GM18867 (cell line): ENCODE results near the gene UBASH3A.
"Not testable (repeated sequence)": the region's sequence is repeated elsewhere in the genome, so short reads cannot be mapped to it uniquely, and the experiment has no call there.

Experiments used
- ATAC-seq: cut with Tn5 transposase; IDR thresholded peaks from one replicate; pipeline ENCODE4 v1.9.1; 2021; ENCODE audit warnings: mild to moderate bottlenecking, moderate library complexity; ENCODE audit not compliant: unreplicated experiment

UBASH3A gene

DNA sequence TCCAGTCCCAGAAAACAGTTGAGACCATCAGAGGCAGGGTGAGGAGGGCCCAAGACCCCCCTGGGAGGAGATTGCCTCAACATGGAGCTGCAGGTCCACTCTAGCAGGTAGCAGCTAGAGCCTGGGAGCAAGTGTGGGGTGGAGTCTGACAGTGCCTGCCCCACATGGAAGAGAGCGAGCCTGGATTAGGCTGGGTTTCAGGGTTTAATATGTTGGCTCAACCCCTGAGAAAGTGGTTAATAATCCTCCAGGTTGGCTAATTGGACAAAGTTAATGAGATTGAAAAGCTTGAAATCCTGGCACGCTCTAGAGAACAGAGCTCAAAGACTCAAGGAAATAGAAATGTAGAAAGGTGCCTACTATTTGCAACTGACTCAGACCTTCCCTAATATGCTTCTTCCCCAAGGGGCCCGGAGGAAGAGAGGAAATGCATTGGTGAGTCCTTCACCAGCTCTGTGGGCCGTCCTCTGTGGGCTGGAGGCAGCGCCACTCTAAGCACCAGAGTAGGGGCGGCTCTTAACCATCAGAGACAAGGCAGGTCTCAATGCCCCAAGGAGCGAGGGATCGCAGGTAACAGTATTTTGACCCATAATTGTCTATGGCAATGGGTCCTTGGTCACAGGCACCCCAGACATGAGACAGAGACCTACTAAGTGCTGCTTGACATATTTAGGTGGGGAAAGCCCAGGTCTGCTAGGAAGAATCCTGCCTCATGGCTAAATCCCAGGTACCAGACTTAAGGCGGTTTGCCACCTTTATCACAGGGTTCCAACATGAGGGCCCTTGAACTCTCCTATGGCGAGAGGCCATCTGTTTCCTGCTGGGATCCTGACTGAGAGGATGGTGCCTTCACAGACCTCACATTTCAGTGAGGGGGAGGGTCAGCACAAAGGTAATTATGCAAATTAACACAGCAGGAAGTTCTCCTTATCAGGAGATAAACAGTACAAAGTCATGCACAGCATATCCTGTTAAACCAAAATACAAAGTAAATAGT lies 58.5 kb downstream of the UBASH3A start:
- no peak for ATAC-seq

- ATAC-seq: no peak
Observed at GRCh38 chr21:42463861-42464515, 60.3 kb downstream of the UBASH3A start.

- ATAC-seq: peak; percentile 26
Observed at GRCh38 chr21:42465008-42465802, 61.5 kb downstream of the UBASH3A start.

GRCh38 chr21:42465803-42466127 lies 62.1 kb downstream of the UBASH3A start:
- ATAC-seq: no peak

DNA sequence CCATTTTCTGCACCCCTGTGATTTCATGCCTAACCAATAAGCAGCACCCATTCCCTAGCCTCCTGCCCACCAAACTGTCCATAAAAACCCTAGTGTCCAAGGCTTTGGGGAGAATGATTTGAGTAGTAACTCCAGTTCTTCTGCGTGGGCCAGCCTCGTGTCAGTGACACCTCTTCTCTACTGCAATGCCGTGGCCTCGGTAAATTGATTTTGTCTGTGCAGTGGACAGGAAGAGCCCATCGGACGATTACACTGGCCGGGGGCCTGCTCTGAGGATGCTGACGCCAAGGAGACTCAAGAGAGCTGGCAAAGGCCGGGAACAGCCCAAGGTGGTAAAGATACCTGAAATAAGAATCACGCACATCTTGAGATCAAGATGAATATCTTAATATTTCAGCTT lies 63.0 kb downstream of the UBASH3A start:
- ATAC-seq: no peak

DNA sequence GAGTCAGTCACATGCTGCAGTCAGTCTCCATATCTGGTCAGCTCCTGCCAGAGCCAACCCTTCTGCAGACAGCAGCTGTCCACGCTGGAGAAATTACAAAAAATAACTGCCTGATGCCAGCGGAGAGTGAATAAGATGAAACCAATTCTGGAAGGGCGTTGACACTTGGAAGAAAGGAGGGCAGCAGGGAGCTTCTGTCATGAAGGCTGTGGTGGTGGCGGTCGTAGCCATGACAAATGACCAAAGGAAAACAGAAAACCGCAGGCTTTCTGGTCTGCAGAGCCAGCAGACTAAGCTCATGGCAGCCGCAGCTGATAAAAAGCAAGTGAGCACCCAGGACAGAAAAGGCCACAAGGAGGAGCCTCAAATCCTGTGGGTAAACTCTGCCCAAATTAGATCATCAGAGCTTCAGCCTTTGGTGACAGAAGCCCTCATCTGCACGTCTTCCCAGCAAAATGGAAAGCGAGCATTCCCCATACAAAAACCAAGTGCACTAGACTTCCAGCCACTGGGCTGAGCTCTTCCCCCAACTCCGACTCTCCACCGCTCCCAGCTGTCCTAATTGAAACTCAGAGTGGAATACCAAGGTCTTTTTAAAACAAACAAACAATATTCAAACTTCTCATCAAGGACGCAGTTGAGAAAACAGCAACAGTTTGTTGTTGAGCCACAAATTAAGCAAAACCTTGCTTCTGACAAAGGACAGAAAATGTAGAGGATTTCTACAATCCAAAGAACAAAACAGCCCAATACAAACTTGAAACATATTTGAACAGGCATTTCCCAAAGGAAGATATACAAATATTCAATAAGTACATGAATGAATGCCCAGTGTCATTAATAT lies 63.7 kb downstream of the UBASH3A start:
- no peak for ATAC-seq

DNA sequence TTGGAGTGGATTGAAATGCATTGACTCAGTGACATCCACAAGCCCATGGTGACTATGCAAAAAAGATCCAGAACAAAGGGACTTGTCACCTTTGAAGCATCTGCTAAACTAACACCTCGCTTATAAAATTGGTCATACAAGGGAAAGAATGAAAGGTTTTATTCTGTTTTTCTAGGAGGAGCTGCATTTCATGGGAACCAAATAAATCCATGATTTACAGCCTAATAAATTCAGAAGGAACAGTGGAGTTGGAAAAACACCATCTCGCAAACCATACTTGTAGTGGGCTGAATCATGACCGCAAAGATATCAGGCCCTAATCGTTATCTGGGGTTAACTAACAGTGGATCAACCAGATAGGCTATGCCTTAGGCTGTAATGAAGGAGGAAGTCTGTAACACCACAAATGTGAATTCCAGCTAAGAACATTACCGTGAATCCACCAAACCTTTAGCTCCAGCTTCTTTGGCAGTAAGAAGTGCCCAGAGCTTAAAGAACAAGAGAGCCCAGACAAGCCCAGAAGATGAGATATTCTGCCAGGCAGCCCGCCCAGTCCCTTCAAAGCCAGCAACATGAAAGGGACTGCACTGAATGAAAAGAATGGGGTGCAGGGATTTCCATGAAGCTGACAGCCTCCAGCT lies 64.9 kb downstream of the UBASH3A start:
- ATAC-seq: no peak

DNA sequence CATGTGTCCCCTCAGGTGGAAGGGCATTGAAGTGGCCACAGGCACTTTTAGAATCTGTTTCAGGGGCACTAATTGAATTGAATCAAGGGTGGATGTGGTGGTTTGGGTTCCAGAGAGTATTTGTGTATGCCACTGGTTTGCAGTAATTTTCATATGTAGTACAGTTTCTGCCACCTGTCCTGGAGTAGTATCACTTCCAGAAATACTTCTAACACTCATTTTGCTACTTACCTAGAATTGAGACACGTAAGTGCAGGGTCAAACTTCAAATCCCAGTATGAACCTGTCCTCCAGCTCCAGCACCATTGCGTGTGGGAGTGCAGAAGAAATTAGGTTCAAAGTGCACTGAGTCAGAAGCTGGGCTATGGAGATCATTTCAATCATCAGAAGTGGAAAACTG lies 65.6 kb downstream of the UBASH3A start:
- peak; percentile 53 for ATAC-seq

DNA sequence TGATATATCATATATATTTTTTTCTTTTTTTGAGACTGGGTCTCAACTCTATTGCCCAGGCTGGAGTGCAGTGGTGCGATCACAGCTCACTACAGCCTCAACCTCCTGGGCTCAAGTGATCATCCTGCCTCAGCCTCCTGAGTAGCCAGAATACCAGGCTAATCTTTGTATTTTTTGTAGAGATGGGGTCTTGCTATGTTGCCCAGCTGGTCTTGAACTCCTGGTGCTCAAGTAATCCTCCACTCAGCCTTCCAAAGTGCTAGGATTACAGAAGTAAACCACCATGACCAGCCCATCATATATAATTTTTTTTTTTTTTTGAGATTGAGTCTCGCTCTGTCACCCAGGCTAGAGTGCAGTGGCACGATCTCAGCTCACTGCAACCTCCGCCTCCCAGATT lies 66.0 kb downstream of the UBASH3A start:
- ATAC-seq: not testable (repeated sequence)

DNA sequence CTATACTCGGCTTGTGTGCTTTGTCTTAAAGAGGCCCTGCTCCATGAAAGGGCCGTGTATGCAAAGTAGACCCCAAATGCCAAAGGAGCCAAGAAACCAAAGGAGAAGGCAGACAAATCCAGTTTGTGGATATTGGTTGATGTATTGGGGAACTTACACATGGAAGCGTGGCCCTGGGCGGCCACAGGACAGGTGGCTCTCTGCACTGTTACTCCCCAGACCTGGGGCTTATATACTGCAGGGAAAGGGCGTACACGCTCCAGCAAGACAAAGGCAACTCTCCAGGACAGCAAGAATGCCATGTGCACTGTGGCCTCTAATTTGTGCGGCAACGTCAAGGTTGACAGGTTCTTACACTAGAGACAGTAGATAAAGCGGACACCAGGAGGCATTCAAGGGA lies 67.5 kb downstream of the UBASH3A start:
- no peak for ATAC-seq

DNA sequence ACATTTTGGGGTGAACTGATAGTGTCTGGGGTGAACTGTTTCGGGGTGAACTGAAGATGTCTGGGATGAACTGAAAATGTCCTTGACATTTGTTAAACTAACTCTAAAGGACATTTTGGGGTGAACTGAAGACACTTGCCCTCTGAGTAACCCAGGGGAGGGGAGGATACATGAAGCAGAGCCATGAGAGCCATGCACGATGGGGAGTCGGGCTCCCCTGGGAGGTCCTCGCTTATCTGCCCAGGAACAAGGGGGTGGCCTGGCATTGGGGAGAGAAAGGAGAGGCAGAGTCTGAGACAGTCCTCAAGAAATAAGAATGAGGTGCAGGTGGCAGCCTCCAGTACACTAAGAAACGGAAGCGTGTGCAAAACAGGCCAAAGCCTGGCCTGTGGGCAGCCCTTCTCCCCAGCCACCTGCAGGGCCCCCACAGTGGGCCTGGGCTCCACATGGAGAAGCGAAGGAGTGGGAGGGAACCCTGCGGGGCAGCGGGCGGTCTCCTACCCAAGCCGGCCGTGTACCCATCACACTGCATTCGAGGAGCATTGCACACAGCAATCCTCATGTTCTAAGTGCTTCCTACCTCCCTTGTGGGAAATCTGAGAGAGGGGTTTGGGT lies 68.1 kb downstream of the UBASH3A start:
- no peak for ATAC-seq

- no peak for ATAC-seq
Observed at GRCh38 chr21:42472521-42472920, 68.8 kb downstream of the UBASH3A start.

GRCh38 chr21:42473498-42474042 lies 69.9 kb downstream of the UBASH3A start:
- no peak for ATAC-seq

DNA sequence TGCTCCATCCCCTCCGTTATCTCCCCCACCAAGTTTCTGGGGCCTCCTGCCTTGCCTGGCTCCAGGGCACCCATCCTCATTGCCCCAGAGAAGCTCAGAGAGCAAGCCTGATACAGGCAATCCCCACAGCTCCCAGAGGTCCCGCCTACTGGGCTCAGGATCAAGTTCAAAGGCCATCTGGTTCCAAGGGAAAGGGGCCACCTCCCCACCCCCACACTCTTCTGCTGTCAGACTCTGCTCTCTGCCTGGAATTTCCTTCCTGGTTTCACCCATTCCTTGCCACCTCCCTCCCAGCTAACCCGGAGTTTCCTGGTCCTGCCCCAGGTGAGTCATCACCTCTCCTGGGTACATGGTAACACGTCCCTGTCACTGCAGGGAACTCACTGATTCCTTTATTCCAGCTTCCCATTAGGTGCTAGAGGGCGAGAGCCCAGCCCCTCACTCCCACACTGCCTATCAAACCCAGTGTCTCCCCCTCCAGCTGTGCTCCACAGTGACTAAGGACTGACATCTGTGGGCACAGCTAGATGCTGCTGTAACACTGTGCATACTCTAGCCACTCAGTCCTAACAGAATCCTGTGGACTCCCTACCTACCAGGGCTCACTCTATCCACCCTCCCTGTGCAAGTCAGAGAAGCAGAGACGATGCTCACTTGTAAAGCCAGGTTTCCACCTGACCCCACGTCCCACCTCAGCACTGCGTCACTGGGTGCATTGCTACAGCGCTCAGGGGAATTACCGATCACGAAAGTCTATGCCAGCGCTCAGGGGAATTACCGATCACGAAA lies 70.5 kb downstream of the UBASH3A start:
- peak; percentile 53 for ATAC-seq

DNA sequence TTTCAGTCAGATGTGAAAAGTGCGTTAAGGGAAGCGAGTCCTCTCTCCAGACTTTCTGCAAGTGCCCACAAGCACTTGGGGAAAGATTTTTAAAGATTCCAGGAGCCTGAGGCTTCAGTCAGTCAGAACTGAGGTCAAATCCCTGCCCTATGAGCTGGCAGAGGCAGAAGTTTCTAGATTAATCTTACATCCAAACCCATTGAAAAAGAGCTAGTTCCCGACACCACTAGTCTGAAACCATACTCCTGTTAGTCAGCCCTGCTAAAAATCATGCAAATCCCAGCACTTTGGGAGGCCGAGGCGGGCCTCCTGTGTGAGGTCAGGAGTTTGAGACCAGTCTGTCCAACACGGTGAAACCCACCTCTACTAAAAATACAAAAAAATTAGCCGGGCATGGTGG lies 71.3 kb downstream of the UBASH3A start:
- no peak for ATAC-seq

DNA sequence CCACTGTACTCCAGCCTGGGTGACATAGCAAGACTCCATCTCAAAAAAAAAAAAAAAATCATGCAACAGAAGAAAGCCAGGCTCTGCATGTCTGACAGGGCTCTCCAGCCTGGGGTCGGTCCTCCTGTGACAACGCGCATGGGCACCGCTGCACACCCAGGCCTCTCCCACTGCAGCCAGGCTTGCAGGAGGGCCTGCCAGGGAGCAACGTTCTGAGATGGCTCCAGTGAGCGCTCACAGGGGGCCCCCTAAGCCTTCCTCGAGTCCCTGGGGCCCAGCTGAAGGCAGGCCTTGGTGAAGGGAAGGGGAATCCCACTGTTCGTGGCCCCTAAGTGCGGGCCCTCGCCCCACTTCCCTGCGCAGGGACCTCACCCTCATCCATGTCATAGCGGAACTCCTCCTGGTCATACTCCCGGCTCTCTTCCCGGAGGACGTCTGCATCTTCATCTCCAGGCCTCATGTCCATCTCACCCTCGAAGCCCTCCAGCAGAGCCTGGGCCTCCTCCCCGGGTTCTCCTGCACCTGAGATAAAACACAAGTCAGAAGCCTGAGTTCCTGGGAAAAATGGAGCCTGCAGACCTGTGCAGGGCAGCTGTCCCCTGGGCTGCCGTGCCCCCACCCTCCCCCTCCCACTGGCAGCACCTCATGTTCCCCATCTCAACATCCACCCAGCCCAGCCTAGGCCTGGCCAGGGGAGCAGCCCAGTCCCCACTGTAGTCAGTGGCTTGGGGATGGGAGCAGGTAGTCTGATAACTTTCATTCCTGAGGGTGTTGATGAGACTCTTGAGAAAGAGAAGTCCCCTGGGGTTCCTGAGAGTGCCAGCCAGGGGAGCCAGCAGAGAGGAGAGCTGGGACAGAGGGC lies 72.1 kb downstream of the UBASH3A start:
- no peak for ATAC-seq
